OCI-LY7 (cell line): ENCODE measurements around the gene RELN.

Source experiments
- EZH2phosphoT487 ChIP-seq: fragments of 200-600 bp; sonication (generic); IDR thresholded peaks from 2 replicates; pipeline ENCODE4 v1.6.1; 2018; ENCODE audit warnings: low read depth, borderline replicate concordance, mild to moderate bottlenecking, mixed run types, antibody characterized with exemption, low read length, moderate library complexity, mixed read lengths
- TF ChIP-seq, protein P1 (sequence below): fragments of 200-600 bp; sonication (generic); conservative IDR thresholded peaks from 2 replicates; pipeline ENCODE4 v1.5.1; 2014; ENCODE audit warnings: mild to moderate bottlenecking, antibody characterized with exemption, low read length, moderate library complexity, mixed read lengths

DNA sequence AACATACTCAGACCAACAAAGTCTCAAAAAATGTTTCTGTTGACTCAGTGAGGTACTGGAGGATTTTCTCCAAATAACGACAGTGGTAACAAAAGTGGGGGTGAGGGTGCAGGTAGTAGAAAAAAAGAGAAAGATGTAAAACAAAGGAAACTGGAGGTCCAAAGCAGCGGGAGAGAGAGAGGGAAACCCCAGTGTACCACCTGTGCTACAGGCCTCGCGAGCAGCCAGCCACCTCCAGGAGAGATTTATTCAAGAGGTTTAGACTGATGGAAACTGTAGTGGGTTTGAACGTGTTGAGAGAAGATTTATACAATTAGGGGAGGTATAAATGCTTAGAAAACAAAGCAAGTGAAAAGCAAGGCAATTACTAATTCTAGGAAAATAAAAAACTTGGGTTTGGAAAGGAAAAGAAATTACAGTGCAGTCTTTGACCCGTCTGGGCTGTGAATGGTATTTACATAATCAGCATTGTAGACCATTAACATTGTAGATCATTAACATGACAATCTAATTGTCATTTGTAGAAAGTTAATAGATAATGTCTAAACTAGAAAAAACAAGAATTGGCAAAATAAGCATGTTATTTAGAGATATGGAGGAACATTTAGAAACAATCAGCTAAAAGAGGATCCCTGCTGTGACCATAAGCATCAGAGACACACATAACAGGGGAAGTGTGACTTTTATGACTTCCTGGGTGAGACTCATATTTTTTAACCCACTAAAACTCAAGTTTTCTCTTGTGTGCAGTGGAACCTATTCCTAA is 180.0 kb downstream of the RELN start:
- TF ChIP-seq, protein P1, sequence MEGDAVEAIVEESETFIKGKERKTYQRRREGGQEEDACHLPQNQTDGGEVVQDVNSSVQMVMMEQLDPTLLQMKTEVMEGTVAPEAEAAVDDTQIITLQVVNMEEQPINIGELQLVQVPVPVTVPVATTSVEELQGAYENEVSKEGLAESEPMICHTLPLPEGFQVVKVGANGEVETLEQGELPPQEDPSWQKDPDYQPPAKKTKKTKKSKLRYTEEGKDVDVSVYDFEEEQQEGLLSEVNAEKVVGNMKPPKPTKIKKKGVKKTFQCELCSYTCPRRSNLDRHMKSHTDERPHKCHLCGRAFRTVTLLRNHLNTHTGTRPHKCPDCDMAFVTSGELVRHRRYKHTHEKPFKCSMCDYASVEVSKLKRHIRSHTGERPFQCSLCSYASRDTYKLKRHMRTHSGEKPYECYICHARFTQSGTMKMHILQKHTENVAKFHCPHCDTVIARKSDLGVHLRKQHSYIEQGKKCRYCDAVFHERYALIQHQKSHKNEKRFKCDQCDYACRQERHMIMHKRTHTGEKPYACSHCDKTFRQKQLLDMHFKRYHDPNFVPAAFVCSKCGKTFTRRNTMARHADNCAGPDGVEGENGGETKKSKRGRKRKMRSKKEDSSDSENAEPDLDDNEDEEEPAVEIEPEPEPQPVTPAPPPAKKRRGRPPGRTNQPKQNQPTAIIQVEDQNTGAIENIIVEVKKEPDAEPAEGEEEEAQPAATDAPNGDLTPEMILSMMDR: no peak
- TF ChIP-seq EZH2phosphoT487: no peak
